ENCODE data around the gene TBXAS1. TPM values are rescaled to one million over a fixed set of nuclear protein-coding genes. Genes with fewer than 3 reads are reported as not detected.
A peak's percentile ranks its signal among the peaks of the same experiment; 100 is the strongest.
"Not testable (repeated sequence)": the region's sequence is repeated elsewhere in the genome, so short reads cannot be mapped to it uniquely, and the experiment has no call there.

TBXAS1 gene
- total RNA-seq, 1 experiment from 2014 or later = not detected

- Histone ChIP-seq H4K20me1 (ENCODE audit: insufficient read depth, low read depth, low read length) (no peaks in the 10 kb centered on the region), H2AFZ (ENCODE audit: low read length) (no peak overlapping the region)
These were observed 88.8 kb downstream of the TBXAS1 start for GRCh38 chr7:139917851-139918250.

GRCh38 chr7:139918480-139918879 is 89.4 kb downstream of the TBXAS1 start:
- Histone ChIP-seq H3K4me1 (ENCODE audit: low read length) (peaks cover 59% of the 10 kb centered on the region), H4K20me1 (ENCODE audit: insufficient read depth, low read depth, low read length) (no peaks in the 10 kb centered on the region), H3K36me3 (ENCODE audit: insufficient read depth, low read length) (no peaks in the 10 kb centered on the region), H3K4me3 (ENCODE audit: low read length) (no peak overlapping the region), H2AFZ (ENCODE audit: low read length) (no peak overlapping the region), H3K9me2 (replicated peaks; ENCODE audit: insufficient read depth, low read length) (no peaks in the 10 kb centered on the region), H3K79me2 (ENCODE audit: low read length) (no peaks in the 10 kb centered on the region), H3K9me3 (ENCODE audit: low read length) (no peaks in the 10 kb centered on the region), H3K27me3 (ENCODE audit: low read length) (no peaks in the 10 kb centered on the region), H3K27ac (ENCODE audit: low read length) (no peak overlapping the region), H3K4me2 (ENCODE audit: low read depth, low read length, poor library complexity, severe bottlenecking) (peak overlapping the region; percentile 86), H3K9ac (ENCODE audit: low read length) (no peak overlapping the region)
- no peak for DNase-seq

More at GRCh38 chr7:139917851-139918250, 88.8 kb downstream of the TBXAS1 start:
- H3K4me3 ChIP-seq (ENCODE audit: low read length) = no peak overlapping the region
- no peak overlapping the region for H3K9ac ChIP-seq (ENCODE audit: low read length)
- H3K79me2 ChIP-seq (ENCODE audit: low read length) = no peaks in the 10 kb centered on the region
- H3K36me3 ChIP-seq (ENCODE audit: insufficient read depth, low read length) = no peaks in the 10 kb centered on the region
- H3K4me2 ChIP-seq (ENCODE audit: low read depth, low read length, poor library complexity, severe bottlenecking) = peak overlapping the region; percentile 86
- H3K27ac ChIP-seq (ENCODE audit: low read length) = peak overlapping the region; percentile 91
- no peaks in the 10 kb centered on the region for H3K27me3 ChIP-seq (ENCODE audit: low read length)
- H3K4me1 ChIP-seq (ENCODE audit: low read length) = peaks cover 59% of the 10 kb centered on the region
- no peaks in the 10 kb centered on the region for H3K9me2 ChIP-seq (replicated peaks; ENCODE audit: insufficient read depth, low read length)
- peak; percentile 27 for DNase-seq
- H3K9me3 ChIP-seq (ENCODE audit: low read length) = no peaks in the 10 kb centered on the region

GRCh38 chr7:139923090-139923489 is 94.0 kb downstream of the TBXAS1 start:
- Histone ChIP-seq H4K20me1 (ENCODE audit: insufficient read depth, low read depth, low read length) (no peaks in the 10 kb centered on the region), H3K27me3 (ENCODE audit: low read length) (no peaks in the 10 kb centered on the region; the same call in 1 of the 2 replicates), H3K79me2 (ENCODE audit: low read length) (no peaks in the 10 kb centered on the region), H2AFZ (ENCODE audit: low read length) (no peak overlapping the region), H3K27ac (ENCODE audit: low read length) (no peak overlapping the region), H3K4me3 (ENCODE audit: low read length) (no peak overlapping the region), H3K4me2 (ENCODE audit: low read depth, low read length, poor library complexity, severe bottlenecking) (no peak overlapping the region), H3K36me3 (ENCODE audit: insufficient read depth, low read length) (no peaks in the 10 kb centered on the region), H3K9me2 (replicated peaks; ENCODE audit: insufficient read depth, low read length) (no peaks in the 10 kb centered on the region), H3K9ac (ENCODE audit: low read length) (no peak overlapping the region), H3K4me1 (ENCODE audit: low read length) (peaks cover 22% of the 10 kb centered on the region), H3K9me3 (ENCODE audit: low read length) (no peaks in the 10 kb centered on the region)
- no peak for DNase-seq

GRCh38 chr7:139924461-139924860 is 95.4 kb downstream of the TBXAS1 start:
- Histone ChIP-seq H3K9me3 (ENCODE audit: low read length) (no peaks in the 10 kb centered on the region), H3K36me3 (ENCODE audit: insufficient read depth, low read length) (no peaks in the 10 kb centered on the region), H3K4me2 (ENCODE audit: low read depth, low read length, poor library complexity, severe bottlenecking) (no peak overlapping the region), H3K27me3 (ENCODE audit: low read length) (no peaks in the 10 kb centered on the region; the same call in 1 of the 2 replicates), H3K4me1 (ENCODE audit: low read length) (peaks cover 16% of the 10 kb centered on the region), H3K4me3 (ENCODE audit: low read length) (no peak overlapping the region), H2AFZ (ENCODE audit: low read length) (no peak overlapping the region), H3K9me2 (replicated peaks; ENCODE audit: insufficient read depth, low read length) (no peaks in the 10 kb centered on the region), H3K79me2 (ENCODE audit: low read length) (no peaks in the 10 kb centered on the region), H3K9ac (ENCODE audit: low read length) (no peak overlapping the region), H3K27ac (ENCODE audit: low read length) (no peak overlapping the region), H4K20me1 (ENCODE audit: insufficient read depth, low read depth, low read length) (no peaks in the 10 kb centered on the region)
- no peak for DNase-seq

- H3K27ac ChIP-seq (ENCODE audit: low read length); H3K9me2 ChIP-seq (replicated peaks; ENCODE audit: insufficient read depth, low read length); H3K4me2 ChIP-seq (ENCODE audit: low read depth, low read length, poor library complexity, severe bottlenecking); H3K79me2 ChIP-seq (ENCODE audit: low read length); H2AFZ ChIP-seq (ENCODE audit: low read length); H3K36me3 ChIP-seq (ENCODE audit: insufficient read depth, low read length); H3K4me1 ChIP-seq (ENCODE audit: low read length); H3K4me3 ChIP-seq (ENCODE audit: low read length); H3K9me3 ChIP-seq (ENCODE audit: low read length); H3K27me3 ChIP-seq (ENCODE audit: low read length); H4K20me1 ChIP-seq (ENCODE audit: insufficient read depth, low read depth, low read length); H3K9ac ChIP-seq (ENCODE audit: low read length); DNase-seq: not testable (repeated sequence)
These were observed 100.2 kb downstream of the TBXAS1 start for GRCh38 chr7:139929221-139929620.

- no peak overlapping the region for H3K9ac ChIP-seq (ENCODE audit: low read length)
- H3K36me3 ChIP-seq (ENCODE audit: insufficient read depth, low read length) = no peaks in the 10 kb centered on the region
- no peaks in the 10 kb centered on the region for H3K79me2 ChIP-seq (ENCODE audit: low read length)
- H3K27ac ChIP-seq (ENCODE audit: low read length) = no peak overlapping the region
- no peak overlapping the region for H3K4me2 ChIP-seq (ENCODE audit: low read depth, low read length, poor library complexity, severe bottlenecking)
- H3K4me1 ChIP-seq (ENCODE audit: low read length) = no peaks in the 10 kb centered on the region
- no peaks in the 10 kb centered on the region for H3K9me2 ChIP-seq (replicated peaks; ENCODE audit: insufficient read depth, low read length)
- no peak overlapping the region for H2AFZ ChIP-seq (ENCODE audit: low read length)
- no peaks in the 10 kb centered on the region for H4K20me1 ChIP-seq (ENCODE audit: insufficient read depth, low read depth, low read length)
- H3K9me3 ChIP-seq (ENCODE audit: low read length) = no peaks in the 10 kb centered on the region
- H3K27me3 ChIP-seq (ENCODE audit: low read length) = no peaks in the 10 kb centered on the region
- no peak for DNase-seq
- H3K4me3 ChIP-seq (ENCODE audit: low read length) = no peak overlapping the region
These were observed 101.4 kb downstream of the TBXAS1 start for GRCh38 chr7:139930286-139930965.

- no peaks in the 10 kb centered on the region for H3K36me3 ChIP-seq (ENCODE audit: insufficient read depth, low read length)
- no peaks in the 10 kb centered on the region for H3K4me1 ChIP-seq (ENCODE audit: low read length)
- H2AFZ ChIP-seq (ENCODE audit: low read length) = no peak overlapping the region
- DNase-seq = no peak
- no peak overlapping the region for H3K4me2 ChIP-seq (ENCODE audit: low read depth, low read length, poor library complexity, severe bottlenecking)
- no peaks in the 10 kb centered on the region for H3K9me2 ChIP-seq (replicated peaks; ENCODE audit: insufficient read depth, low read length)
- H4K20me1 ChIP-seq (ENCODE audit: insufficient read depth, low read depth, low read length) = no peaks in the 10 kb centered on the region
- no peaks in the 10 kb centered on the region for H3K9me3 ChIP-seq (ENCODE audit: low read length)
- no peaks in the 10 kb centered on the region for H3K27me3 ChIP-seq (ENCODE audit: low read length)
- H3K27ac ChIP-seq (ENCODE audit: low read length) = no peak overlapping the region
- no peaks in the 10 kb centered on the region for H3K79me2 ChIP-seq (ENCODE audit: low read length)
- no peak overlapping the region for H3K9ac ChIP-seq (ENCODE audit: low read length)
- no peak overlapping the region for H3K4me3 ChIP-seq (ENCODE audit: low read length)
These were observed 102.3 kb downstream of the TBXAS1 start for GRCh38 chr7:139931190-139931934.

- Histone ChIP-seq H3K27me3 (ENCODE audit: low read length) (no peaks in the 10 kb centered on the region), H4K20me1 (ENCODE audit: insufficient read depth, low read depth, low read length) (no peaks in the 10 kb centered on the region), H3K27ac (ENCODE audit: low read length) (no peak overlapping the region), H3K4me2 (ENCODE audit: low read depth, low read length, poor library complexity, severe bottlenecking) (no peak overlapping the region), H3K79me2 (ENCODE audit: low read length) (no peaks in the 10 kb centered on the region), H3K4me1 (ENCODE audit: low read length) (peaks cover under 1% of the 10 kb centered on the region; the same call in 1 of the 2 replicates), H3K4me3 (ENCODE audit: low read length) (no peak overlapping the region), H3K9me2 (replicated peaks; ENCODE audit: insufficient read depth, low read length) (no peaks in the 10 kb centered on the region), H2AFZ (ENCODE audit: low read length) (no peak overlapping the region), H3K36me3 (ENCODE audit: insufficient read depth, low read length) (no peaks in the 10 kb centered on the region), H3K9ac (ENCODE audit: low read length) (no peak overlapping the region), H3K9me3 (ENCODE audit: low read length) (no peaks in the 10 kb centered on the region)
- no peak for DNase-seq
These were observed 103.5 kb downstream of the TBXAS1 start for GRCh38 chr7:139932531-139932930.

Data from Karpas-422 (cell line).